ENCODE measurements around the gene CROCC2. TPM values are rescaled to one million over a fixed set of nuclear protein-coding genes. Genes with fewer than 3 reads are reported as not detected.

CROCC2 gene
- polyA plus RNA-seq, 1 donor (not counting 4 experiments of a cell fraction or from before 2014, with no cell fraction given) = not detected

DNA sequence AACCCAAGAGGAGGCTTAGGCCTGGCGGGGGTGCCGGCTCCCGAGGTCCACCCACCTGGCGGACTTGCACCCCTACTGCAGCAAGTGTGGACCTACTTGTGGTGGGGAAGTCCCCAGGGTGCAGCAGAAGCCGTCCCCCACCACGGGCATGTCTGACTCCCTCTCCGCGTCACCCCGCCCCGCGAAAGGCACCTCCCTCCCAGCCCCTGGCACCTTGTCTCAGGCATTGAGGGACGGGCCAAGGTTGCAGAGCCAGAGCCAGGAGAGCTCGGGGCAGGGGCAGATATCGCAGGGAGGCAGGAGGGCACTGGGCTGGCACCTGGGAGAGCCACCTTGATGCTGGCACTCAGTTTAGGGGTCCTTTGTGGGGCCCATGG, 19.0 kb downstream of the CROCC2 start:
- no peak for TF ChIP-seq CTCF (optimal IDR thresholded peaks at IDR 0.05 in 1 of 3, IDR thresholded peaks at IDR 0.05 in 1 of 3, conservative IDR thresholded peaks at IDR 0.05 in 1 of 3; ENCODE audit: extremely low read depth in 1 of 3, insufficient read depth in 2 of 3, low read length in 3 of 3)
- TF ChIP-seq EZH2 (IDR thresholded peaks at IDR 0.05; ENCODE audit: low read length) = no peak
- Histone ChIP-seq H3K4me1 (ENCODE audit: control insufficient read depth, extremely low read depth, insufficient read depth, low read length) (peaks cover 15% of the 10 kb centered on the region), H3K27me3 (ENCODE audit: control insufficient read depth, extremely low read depth, insufficient read depth, low read length) (peaks cover 9% of the 10 kb centered on the region), H3K9ac (ENCODE audit: control insufficient read depth, extremely low read depth, insufficient read depth, low read length) (no peak overlapping the region), H3K9me3 (ENCODE audit: control insufficient read depth, low read depth, low read length) (no peaks in the 10 kb centered on the region), H3K9me1 (ENCODE audit: control insufficient read depth, extremely low read depth, insufficient read depth, low read length) (peaks cover 5% of the 10 kb centered on the region), H3K4me2 (ENCODE audit: control insufficient read depth, extremely low read depth, insufficient read depth, low read depth, low read length) (no peak overlapping the region), H3K36me3 (ENCODE audit: control insufficient read depth in 2 of 2, extremely low read depth in 1 of 2, insufficient read depth in 2 of 2, low read length in 2 of 2) (no peaks in the 10 kb centered on the region), H2AFZ (ENCODE audit: control insufficient read depth, low read length) (no peak overlapping the region), H3K27ac (ENCODE audit: control insufficient read depth, insufficient read depth, low read length) (no peak overlapping the region), H3K4me3 (ENCODE audit: control insufficient read depth in 2 of 3, extremely low read depth in 1 of 3, insufficient read depth in 2 of 3, low read depth in 1 of 3, low read length in 3 of 3) (no peak overlapping the region), H3K79me2 (ENCODE audit: control insufficient read depth, insufficient read depth, low read length) (no peaks in the 10 kb centered on the region), H4K20me1 (ENCODE audit: control insufficient read depth, extremely low read depth, insufficient read depth, low read length) (peaks cover 5% of the 10 kb centered on the region)
- DNase-seq (ENCODE audit: low read depth, low spot score) (no peak), FAIRE-seq (no peak)
- dilution Hi-C loops (cut with MboI; ENCODE audit: extremely low pct_ligation_motif_present, low sequenced_read_pairs) = no loop called here

DNA sequence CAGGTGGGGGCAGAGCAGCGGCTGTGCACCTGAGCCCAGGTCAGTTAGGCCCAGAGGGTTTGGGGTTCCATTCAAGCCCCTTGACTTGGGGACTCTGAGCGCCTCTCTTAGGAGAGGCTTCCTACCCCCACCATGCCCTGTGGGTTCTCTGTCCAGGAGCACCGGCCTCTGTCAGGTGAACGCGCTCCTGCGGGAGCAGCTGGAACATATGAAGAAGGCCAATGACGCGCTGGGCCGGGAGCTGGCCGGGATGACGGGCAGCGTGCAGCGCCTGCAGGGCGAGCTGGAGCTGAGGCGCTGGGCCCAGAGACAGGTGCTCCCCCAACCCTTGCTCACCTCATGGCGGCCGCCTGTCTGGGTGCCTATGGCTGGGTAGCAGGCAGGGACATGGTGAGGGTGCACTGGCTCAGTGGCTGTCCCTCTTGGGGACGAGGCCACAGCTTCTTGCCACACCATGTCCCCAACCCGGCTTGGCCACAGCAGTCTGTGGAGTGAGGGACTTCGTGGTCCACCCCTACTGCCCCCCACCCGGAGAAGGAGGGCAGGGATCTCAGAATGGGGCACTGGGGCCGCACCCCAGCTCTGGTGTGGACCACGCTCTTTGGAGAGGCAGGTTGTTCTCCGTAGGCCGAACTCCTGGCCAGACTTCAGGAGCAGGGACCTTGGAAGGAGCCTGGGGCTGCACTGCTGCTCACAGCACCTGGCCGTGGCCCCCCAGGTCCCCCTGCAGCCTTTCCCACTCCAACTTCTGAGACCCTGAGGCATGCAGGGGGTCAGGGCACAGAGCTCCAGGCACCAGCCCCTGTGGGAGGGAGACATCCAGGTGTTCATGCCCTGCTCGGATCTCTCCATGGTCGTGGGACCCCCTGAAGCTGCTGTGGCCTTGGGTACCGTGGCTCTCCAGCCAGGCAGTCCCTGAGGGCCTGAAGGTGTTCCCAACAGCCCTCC, 19.7 kb downstream of the CROCC2 start:
- no peak overlapping the region for H3K27ac ChIP-seq (ENCODE audit: control insufficient read depth, insufficient read depth, low read length)
- no peak overlapping the region for H2AFZ ChIP-seq (ENCODE audit: control insufficient read depth, low read length)
- H3K9me3 ChIP-seq (ENCODE audit: control insufficient read depth, low read depth, low read length) = no peaks in the 10 kb centered on the region
- H4K20me1 ChIP-seq (ENCODE audit: control insufficient read depth, extremely low read depth, insufficient read depth, low read length) = no peaks in the 10 kb centered on the region
- H3K9ac ChIP-seq (ENCODE audit: control insufficient read depth, extremely low read depth, insufficient read depth, low read length) = no peak overlapping the region
- DNase-seq (ENCODE audit: low read depth, low spot score) (no peak), FAIRE-seq (no peak)
- no peaks in the 10 kb centered on the region for H3K79me2 ChIP-seq (ENCODE audit: control insufficient read depth, insufficient read depth, low read length)
- H3K9me1 ChIP-seq (ENCODE audit: control insufficient read depth, extremely low read depth, insufficient read depth, low read length) = peaks cover 4% of the 10 kb centered on the region
- TF ChIP-seq CTCF (optimal IDR thresholded peaks at IDR 0.05 in 1 of 3, IDR thresholded peaks at IDR 0.05 in 1 of 3, conservative IDR thresholded peaks at IDR 0.05 in 1 of 3; ENCODE audit: extremely low read depth in 1 of 3, insufficient read depth in 2 of 3, low read length in 3 of 3) (no peak), EZH2 (IDR thresholded peaks at IDR 0.05; ENCODE audit: low read length) (no peak)
- no peak overlapping the region for H3K4me2 ChIP-seq (ENCODE audit: control insufficient read depth, extremely low read depth, insufficient read depth, low read depth, low read length)
- no peak overlapping the region for H3K4me3 ChIP-seq (ENCODE audit: control insufficient read depth in 2 of 3, extremely low read depth in 1 of 3, insufficient read depth in 2 of 3, low read depth in 1 of 3, low read length in 3 of 3)
- peaks cover 12% of the 10 kb centered on the region for H3K4me1 ChIP-seq (ENCODE audit: control insufficient read depth, extremely low read depth, insufficient read depth, low read length)
- peaks cover 9% of the 10 kb centered on the region for H3K27me3 ChIP-seq (ENCODE audit: control insufficient read depth, extremely low read depth, insufficient read depth, low read length)
- dilution Hi-C loops (cut with MboI; ENCODE audit: extremely low pct_ligation_motif_present, low sequenced_read_pairs) = no loop called here
- H3K36me3 ChIP-seq (ENCODE audit: control insufficient read depth in 2 of 2, extremely low read depth in 1 of 2, insufficient read depth in 2 of 2, low read length in 2 of 2) = no peaks in the 10 kb centered on the region

Data from keratinocyte (primary cell).